K562 (cell line): Measurements from ENCODE around the gene SYT3. TPM values are rescaled to one million over a fixed set of nuclear protein-coding genes. Genes with fewer than 3 reads are reported as not detected.
A peak's percentile ranks its signal among the peaks of the same experiment; 100 is the strongest.

Source experiments
- ATAC-seq: fragments of 200-7000 bp; cut with Tn5 transposase; 3 replicates; pipeline ENCODE4 v1.9.1; 2020; ENCODE audit warnings: moderate library complexity
- BruUV-seq: library from RNA; stranded (reverse); fragments of 400-500 nt; replicated peaks from 2 replicates; lab custom pipeline; 2021; lab: Mats Ljungman, UMichigan
- CTCF ChIA-PET: fragments of 300-600 bp; formaldehyde crosslinking; extraction: SDS; loops from one replicate; lab custom pipeline; 2021; ENCODE audit warnings: low intra/inter-chr PET ratio; lab: Yijun Ruan, JAX
- POLR2A ChIA-PET: fragments of 300-600, 350-650 bp; sonication (Branson Sonifier 250); formaldehyde crosslinking; extraction: SDS; loops from one replicate; lab custom pipeline; 2021; ENCODE audit warnings: antibody characterized with exemption, inconsistent platforms; lab: Yijun Ruan, JAX
- DNase-seq, 4 experiments: peaks; one replicate each; pipeline versions ENCODE4 v3.0.0 to v3.0.0-alpha.2; 2011 to 2018; ENCODE audit warnings: low spot score in 3 of 4, mixed read lengths in 3 of 4; ENCODE audit errors: extremely low read depth in 1 of 4
- FAIRE-seq: peaks from 2 replicates; lab custom pipeline; 2011; peaks lifted over from hg19 to GRCh38; lab: Jason Lieb, UNC
- H2AFZ ChIP-seq: 2 replicates; pipeline ENCODE4 v1.6.0; 2011; ENCODE audit warnings: low read depth, low read length, control low read depth, inconsistent platforms
- H3K27ac ChIP-seq: fragments of 200-600 bp; 3 replicates; pipeline ENCODE4 v1.8.0; 2011; ENCODE audit warnings: low read depth, mild to moderate bottlenecking, control low read depth, inconsistent platforms, low read length, moderate library complexity, mixed read lengths; ENCODE audit errors: extremely low read depth
- H3K27me3 ChIP-seq, 2 experiments: fragments of 300-600 bp in 1 of 2; 2 replicates in 1 of 2; 3 replicates in 1 of 2; pipeline versions ENCODE4 v1.6.0 to v1.8.0; 2011; ENCODE audit warnings: inconsistent platforms in 2 of 2, low read length in 2 of 2, mild to moderate bottlenecking in 1 of 2, mixed read lengths in 1 of 2, moderate library complexity in 1 of 2; ENCODE audit not compliant: control insufficient read depth in 2 of 2, insufficient read depth in 2 of 2
- H3K36me3 ChIP-seq: fragments of 300-600 bp; 3 replicates; pipeline ENCODE4 v1.8.0; 2011; ENCODE audit warnings: mild to moderate bottlenecking, low read length, inconsistent platforms; ENCODE audit not compliant: control insufficient read depth, insufficient read depth
- H3K4me1 ChIP-seq, 2 experiments: fragments of 200-600 bp in 1 of 2; replicated peaks in 1 of 2; 2 replicates in 1 of 2; 3 replicates in 1 of 2; pipeline versions ENCODE4 v1.5.1 to v1.8.0; 2011; ENCODE audit warnings: inconsistent platforms in 2 of 2, low read length in 2 of 2, mild to moderate bottlenecking in 1 of 2, mixed read lengths in 1 of 2, moderate library complexity in 1 of 2; ENCODE audit not compliant: control insufficient read depth in 2 of 2, insufficient read depth in 2 of 2
- H3K4me2 ChIP-seq: 2 replicates; pipeline ENCODE4 v1.6.1; 2011; ENCODE audit warnings: low read length, control low read depth, inconsistent platforms, mixed read lengths; ENCODE audit not compliant: insufficient read depth
- H3K4me3 ChIP-seq: fragments of 200-600 bp; sonication (generic), shearing (Covaris generic); 2 replicates; pipeline ENCODE4 v1.5.1; 2016; ENCODE audit warnings: control low read depth, inconsistent platforms
- H3K79me2 ChIP-seq: fragments of 200-600 bp; 3 replicates; pipeline ENCODE4 v1.8.0; 2011; ENCODE audit warnings: low read length, inconsistent platforms; ENCODE audit not compliant: control insufficient read depth, insufficient read depth
- H3K9ac ChIP-seq, 2 experiments: 2 replicates each; pipeline versions ENCODE4 v1.6.0 to v1.6.1; 2011; ENCODE audit warnings: low read depth in 2 of 2, low read length in 2 of 2, control low read depth in 1 of 2, inconsistent platforms in 1 of 2, mild to moderate bottlenecking in 1 of 2, mixed read lengths in 1 of 2; ENCODE audit not compliant: insufficient read depth in 1 of 2
- H3K9me1 ChIP-seq: one replicate; pipeline ENCODE4 v1.6.0; 2011; ENCODE audit warnings: inconsistent platforms, mild to moderate bottlenecking, low read length, moderate library complexity; ENCODE audit not compliant: control insufficient read depth, insufficient read depth
- H3K9me3 ChIP-seq: replicated peaks from 2 replicates; pipeline ENCODE4 v1.5.1; 2011; ENCODE audit warnings: low read depth, low read length, inconsistent platforms; ENCODE audit not compliant: control insufficient read depth, insufficient read depth
- H4K20me1 ChIP-seq: replicated peaks from 2 replicates; pipeline ENCODE4 v1.6.1; 2011; ENCODE audit warnings: low read length, inconsistent platforms, mixed read lengths; ENCODE audit not compliant: control insufficient read depth, insufficient read depth
- HDAC1 ChIP-seq, 2 experiments: fragments of 450-650 bp; IDR thresholded peaks; 2 replicates each; pipeline ENCODE4 v1.6.1; 2016 to 2017; ENCODE audit warnings: inconsistent platforms in 1 of 2, mild to moderate bottlenecking in 1 of 2, moderate library complexity in 1 of 2
- KDM1A ChIP-seq, 2 experiments: fragments of 450-650 bp; IDR thresholded peaks; 2 replicates each; pipeline ENCODE4 v1.6.1; 2016; ENCODE audit warnings: mild to moderate bottlenecking in 2 of 2
- KLF6 ChIP-seq: fragments of 250-450 bp; sonication (Bioruptor Pico); IDR thresholded peaks from 2 replicates; pipeline ENCODE4 v1.4.0; 2020; ENCODE audit warnings: mild to moderate bottlenecking, moderate library complexity, borderline replicate concordance
- MED1 ChIP-seq: sonication (generic); formaldehyde crosslinking; IDR thresholded peaks from 2 replicates; pipeline ENCODE4 v1.8.1; 2023; ENCODE audit warnings: missing genetic modification reagents, borderline replicate concordance
- SP1 ChIP-seq: sonication (generic); formaldehyde crosslinking; IDR thresholded peaks from 2 replicates; pipeline ENCODE4 v1.8.1; 2022; ENCODE audit warnings: mild to moderate bottlenecking, missing genetic modification reagents
- SREBF2 ChIP-seq: sonication (generic); formaldehyde crosslinking; IDR thresholded peaks from 2 replicates; pipeline ENCODE4 v1.4.0; 2020; ENCODE audit warnings: mild to moderate bottlenecking, missing genetic modification reagents
- SUPT5H ChIP-seq: fragments of 450-650 bp; IDR thresholded peaks from 2 replicates; pipeline ENCODE4 v1.6.1; 2016
- TEAD2 ChIP-seq: fragments of 450-650 bp; IDR thresholded peaks from 2 replicates; pipeline ENCODE4 v1.6.1; 2016; ENCODE audit warnings: missing genetic modification characterization, control low read depth, missing compliant biosample characterization
- TSC22D4 ChIP-seq: fragments of 450-650 bp; IDR thresholded peaks from 2 replicates; pipeline ENCODE4 v1.6.1; 2016; ENCODE audit warnings: missing genetic modification characterization, missing biosample characterization, control low read depth
- WGBS: fragments of 100-300 bp; shearing (Covaris generic); methylation state at CpG from one replicate; pipeline ENCODE4 v1.1.6; 2016; ENCODE audit warnings: low coverage, mixed read lengths; ENCODE audit not compliant: insufficient coverage; ENCODE audit errors: missing lambda C conversion rate; 5-methylcytosine and 5-hydroxymethylcytosine counted together
- in situ Hi-C: fragments of 300-500 bp; cut with MboI; formaldehyde crosslinking; loops from 4 replicates; pipeline ENCODE4 v1.15.0; 2018; ENCODE audit warnings: inconsistent platforms, mixed read lengths
- intact Hi-C: fragments of 100-400 bp; cut with micrococcal nuclease; formaldehyde crosslinking; loops from 2 replicates; pipeline ENCODE4 v1.14.2; 2022
- polyA plus RNA-seq, 8 experiments: library from polyadenylated mRNA; depleted of rRNA in 4 of 8; stranded (reverse) in 5 of 8; unstranded in 3 of 8; fragments of >200 nt; fragmentation: Nextera tagmentation in 2 of 8; fragmentation: Illumina TruSeq in 1 of 8; extraction: Ambion mirVana in 2 of 8; extraction: Trizol in 1 of 8; gene quantifications; 2 replicates each; pipeline versions ENCODE4 v1.2.1 to v1.2.3, GENCODE V29; 2011 to 2014; ENCODE audit warnings: inconsistent platforms in 1 of 8, missing spikeins in 1 of 8
- total RNA-seq, 7 experiments: library from RNA; depleted of rRNA in 6 of 7; stranded (reverse); fragments of >200 nt in 6 of 7; fragmentation: Illumina TruSeq in 2 of 7; extraction: Trizol in 2 of 7; gene quantifications; 2 replicates each; pipeline versions ENCODE4 v1.2.1 to v1.2.3, GENCODE V29; 2011 to 2021; ENCODE audit warnings: low replicate concordance in 1 of 7
- TF ChIP-seq, protein P1 (sequence below): fragments of 150-350 bp; conservative IDR thresholded peaks from 2 replicates; pipeline ENCODE4 v1.6.1; 2014; ENCODE audit warnings: low read length
- TF ChIP-seq, protein P2 (sequence below): fragments of 450-650 bp; formaldehyde crosslinking; IDR thresholded peaks from 2 replicates; pipeline ENCODE4 v1.4.0; 2022; ENCODE audit warnings: missing genetic modification characterization
- TF ChIP-seq, protein P3 (sequence below), 2 experiments: fragments of 450-650 bp in 1 of 2; IDR thresholded peaks; 2 replicates each; pipeline ENCODE4 v1.6.1; 2011 to 2017; ENCODE audit warnings: low read depth in 2 of 2, antibody characterized with exemption in 1 of 2, borderline replicate concordance in 1 of 2, low read length in 1 of 2, mild to moderate bottlenecking in 1 of 2, mixed read lengths in 1 of 2; ENCODE audit not compliant: control insufficient read depth in 1 of 2
- TF ChIP-seq, protein P4 (sequence below): fragments of 250-450 bp; sonication (Bioruptor Pico); IDR thresholded peaks from 2 replicates; pipeline ENCODE4 v1.5.0; 2020; ENCODE audit warnings: mild to moderate bottlenecking

Gene SYT3
- total and polyA plus RNA-seq, 9 of the 15 experiments (the other 6 are each of a cell fraction or from before 2014, with no cell fraction given), result 0.36 to 2.0 (median 0.54) TPM; not detected in 2

DNA sequence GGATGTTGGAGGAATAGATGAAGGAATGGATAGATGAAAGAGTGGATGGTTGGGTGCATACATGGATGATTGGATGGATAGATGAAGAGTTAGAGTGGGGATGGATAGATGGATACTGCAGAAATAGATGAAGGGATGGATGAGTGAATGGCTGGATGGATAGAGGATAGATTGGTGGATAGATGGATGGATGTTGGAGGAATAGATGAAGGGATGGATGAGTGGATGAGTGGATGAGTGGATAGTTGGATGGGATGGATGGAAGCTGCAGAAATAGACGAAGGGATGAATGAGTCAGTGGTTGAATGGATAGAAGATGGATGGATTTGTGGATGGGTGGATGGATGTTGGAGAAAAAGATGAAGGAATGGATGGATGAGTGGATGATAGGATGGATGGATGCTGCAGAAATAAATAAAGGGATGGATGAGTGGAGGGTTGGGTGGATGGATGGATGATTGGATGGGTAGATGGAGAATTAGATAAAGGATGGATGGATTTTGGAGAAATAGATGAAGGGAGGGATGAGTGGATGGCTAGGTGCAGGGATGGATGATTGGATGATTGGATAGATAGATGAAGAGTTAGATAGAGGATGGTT is 4.7 kb upstream of the SYT3 start:
- 0% methylated on average over 1 of the region's 1 CpG for WGBS
- POLR2A ChIA-PET, result no interaction called here
- intact Hi-C loops, result no loop called here
- no peak for TF ChIP-seq KLF6
- TF ChIP-seq TEAD2 (tag), result no peak
- TF ChIP-seq, protein P1, sequence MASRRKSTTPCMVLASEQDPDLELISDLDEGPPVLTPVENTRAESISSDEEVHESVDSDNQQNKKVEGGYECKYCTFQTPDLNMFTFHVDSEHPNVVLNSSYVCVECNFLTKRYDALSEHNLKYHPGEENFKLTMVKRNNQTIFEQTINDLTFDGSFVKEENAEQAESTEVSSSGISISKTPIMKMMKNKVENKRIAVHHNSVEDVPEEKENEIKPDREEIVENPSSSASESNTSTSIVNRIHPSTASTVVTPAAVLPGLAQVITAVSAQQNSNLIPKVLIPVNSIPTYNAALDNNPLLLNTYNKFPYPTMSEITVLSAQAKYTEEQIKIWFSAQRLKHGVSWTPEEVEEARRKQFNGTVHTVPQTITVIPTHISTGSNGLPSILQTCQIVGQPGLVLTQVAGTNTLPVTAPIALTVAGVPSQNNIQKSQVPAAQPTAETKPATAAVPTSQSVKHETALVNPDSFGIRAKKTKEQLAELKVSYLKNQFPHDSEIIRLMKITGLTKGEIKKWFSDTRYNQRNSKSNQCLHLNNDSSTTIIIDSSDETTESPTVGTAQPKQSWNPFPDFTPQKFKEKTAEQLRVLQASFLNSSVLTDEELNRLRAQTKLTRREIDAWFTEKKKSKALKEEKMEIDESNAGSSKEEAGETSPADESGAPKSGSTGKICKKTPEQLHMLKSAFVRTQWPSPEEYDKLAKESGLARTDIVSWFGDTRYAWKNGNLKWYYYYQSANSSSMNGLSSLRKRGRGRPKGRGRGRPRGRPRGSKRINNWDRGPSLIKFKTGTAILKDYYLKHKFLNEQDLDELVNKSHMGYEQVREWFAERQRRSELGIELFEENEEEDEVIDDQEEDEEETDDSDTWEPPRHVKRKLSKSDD, result no peak
- TF ChIP-seq, protein P2, sequence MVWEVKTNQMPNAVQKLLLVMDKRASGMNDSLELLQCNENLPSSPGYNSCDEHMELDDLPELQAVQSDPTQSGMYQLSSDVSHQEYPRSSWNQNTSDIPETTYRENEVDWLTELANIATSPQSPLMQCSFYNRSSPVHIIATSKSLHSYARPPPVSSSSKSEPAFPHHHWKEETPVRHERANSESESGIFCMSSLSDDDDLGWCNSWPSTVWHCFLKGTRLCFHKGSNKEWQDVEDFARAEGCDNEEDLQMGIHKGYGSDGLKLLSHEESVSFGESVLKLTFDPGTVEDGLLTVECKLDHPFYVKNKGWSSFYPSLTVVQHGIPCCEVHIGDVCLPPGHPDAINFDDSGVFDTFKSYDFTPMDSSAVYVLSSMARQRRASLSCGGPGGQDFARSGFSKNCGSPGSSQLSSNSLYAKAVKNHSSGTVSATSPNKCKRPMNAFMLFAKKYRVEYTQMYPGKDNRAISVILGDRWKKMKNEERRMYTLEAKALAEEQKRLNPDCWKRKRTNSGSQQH (CRISPR knock-in tag), result 0 out of 2 replicates have a peak, but pooled peaks have one; percentile 27
- no peak for TF ChIP-seq MED1 (CRISPR knock-in tag)
- TF ChIP-seq SP1 (CRISPR knock-in tag), result no peak
- TF ChIP-seq SREBF2 (CRISPR knock-in tag), result no peak
- peak; percentile 68; the same call in 1 of the 2 replicates for TF ChIP-seq TSC22D4 (tag)
- no peak for TF ChIP-seq SUPT5H
- TF ChIP-seq, protein P3, sequence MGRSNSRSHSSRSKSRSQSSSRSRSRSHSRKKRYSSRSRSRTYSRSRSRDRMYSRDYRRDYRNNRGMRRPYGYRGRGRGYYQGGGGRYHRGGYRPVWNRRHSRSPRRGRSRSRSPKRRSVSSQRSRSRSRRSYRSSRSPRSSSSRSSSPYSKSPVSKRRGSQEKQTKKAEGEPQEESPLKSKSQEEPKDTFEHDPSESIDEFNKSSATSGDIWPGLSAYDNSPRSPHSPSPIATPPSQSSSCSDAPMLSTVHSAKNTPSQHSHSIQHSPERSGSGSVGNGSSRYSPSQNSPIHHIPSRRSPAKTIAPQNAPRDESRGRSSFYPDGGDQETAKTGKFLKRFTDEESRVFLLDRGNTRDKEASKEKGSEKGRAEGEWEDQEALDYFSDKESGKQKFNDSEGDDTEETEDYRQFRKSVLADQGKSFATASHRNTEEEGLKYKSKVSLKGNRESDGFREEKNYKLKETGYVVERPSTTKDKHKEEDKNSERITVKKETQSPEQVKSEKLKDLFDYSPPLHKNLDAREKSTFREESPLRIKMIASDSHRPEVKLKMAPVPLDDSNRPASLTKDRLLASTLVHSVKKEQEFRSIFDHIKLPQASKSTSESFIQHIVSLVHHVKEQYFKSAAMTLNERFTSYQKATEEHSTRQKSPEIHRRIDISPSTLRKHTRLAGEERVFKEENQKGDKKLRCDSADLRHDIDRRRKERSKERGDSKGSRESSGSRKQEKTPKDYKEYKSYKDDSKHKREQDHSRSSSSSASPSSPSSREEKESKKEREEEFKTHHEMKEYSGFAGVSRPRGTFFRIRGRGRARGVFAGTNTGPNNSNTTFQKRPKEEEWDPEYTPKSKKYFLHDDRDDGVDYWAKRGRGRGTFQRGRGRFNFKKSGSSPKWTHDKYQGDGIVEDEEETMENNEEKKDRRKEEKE (IDR thresholded peaks at IDR 0.05; ENCODE audit: borderline replicate concordance in 1 of 2, control insufficient read depth in 1 of 2, low read depth in 2 of 2, low read length in 1 of 2), result no peak
- peak; percentile 35 to 41; a peak in 3 of 4 replicates for TF ChIP-seq KDM1A (IDR thresholded peaks at IDR 0.05)
- peak in 1 of 2 experiments; percentile 47; a peak in 1 of 4 replicates for TF ChIP-seq HDAC1 (IDR thresholded peaks at IDR 0.05)
- TF ChIP-seq, protein P4, sequence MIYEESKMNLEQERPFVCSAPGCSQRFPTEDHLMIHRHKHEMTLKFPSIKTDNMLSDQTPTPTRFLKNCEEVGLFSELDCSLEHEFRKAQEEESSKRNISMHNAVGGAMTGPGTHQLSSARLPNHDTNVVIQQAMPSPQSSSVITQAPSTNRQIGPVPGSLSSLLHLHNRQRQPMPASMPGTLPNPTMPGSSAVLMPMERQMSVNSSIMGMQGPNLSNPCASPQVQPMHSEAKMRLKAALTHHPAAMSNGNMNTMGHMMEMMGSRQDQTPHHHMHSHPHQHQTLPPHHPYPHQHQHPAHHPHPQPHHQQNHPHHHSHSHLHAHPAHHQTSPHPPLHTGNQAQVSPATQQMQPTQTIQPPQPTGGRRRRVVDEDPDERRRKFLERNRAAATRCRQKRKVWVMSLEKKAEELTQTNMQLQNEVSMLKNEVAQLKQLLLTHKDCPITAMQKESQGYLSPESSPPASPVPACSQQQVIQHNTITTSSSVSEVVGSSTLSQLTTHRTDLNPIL (CRISPR knock-in tag), result no peak

More for the DNA sequence above, 4.7 kb upstream of the SYT3 start:
- BruUV-seq, result no TSS peak
- in situ Hi-C loops, result no loop called here
- Histone ChIP-seq H3K4me1 (peaks cover 9 to 23% of the 10 kb centered on the region in 2 experiments; a peak in 4 of 5 replicates), H3K9me3 (no peaks in the 10 kb centered on the region), H3K9me1 (no peaks in the 10 kb centered on the region), H3K4me2 (no peak overlapping the region), H3K79me2 (no peaks in the 10 kb centered on the region), H2AFZ (no peak overlapping the region), H3K27me3 (peaks cover 0 to 10% of the 10 kb centered on the region in 2 experiments; a peak in 3 of 5 replicates), H3K4me3 (no peak overlapping the region), H4K20me1 (no peaks in the 10 kb centered on the region), H3K27ac (no peak overlapping the region), H3K9ac (no peak overlapping the region), H3K36me3 (no peaks in the 10 kb centered on the region)
- CTCF ChIA-PET, result no interaction called here
- ATAC-seq (no peak), DNase-seq (no peak), FAIRE-seq (no peak)
